K562 (cell line): ENCODE results near the gene CCDC181. TPM values are rescaled to one million over a fixed set of nuclear protein-coding genes. Genes with fewer than 3 reads are reported as not detected.

ENCODE experiments used
- ATF3 ChIP-seq, 2 experiments: fragments of 450-650 bp in 1 of 2; sonication (generic) in 1 of 2; formaldehyde crosslinking in 1 of 2; IDR thresholded peaks in 1 of 2; conservative IDR thresholded peaks in 1 of 2; 2 replicates each; pipeline versions ENCODE4 v1.6.1 to v1.8.1; 2016 to 2023; ENCODE audit warnings: mild to moderate bottlenecking in 2 of 2, moderate library complexity in 2 of 2, inconsistent platforms in 1 of 2, missing genetic modification reagents in 1 of 2
- CBX2 ChIP-seq: fragments of 200-600 bp; sonication (generic); IDR thresholded peaks from one replicate; pipeline ENCODE4 v1.6.1; 2012; ENCODE audit warnings: mild to moderate bottlenecking, low read length, inconsistent platforms; ENCODE audit not compliant: insufficient read depth, poor library complexity, severe bottlenecking
- E4F1 ChIP-seq: fragments of 250-450 bp; sonication (Bioruptor Pico); IDR thresholded peaks from 2 replicates; pipeline ENCODE4 v1.5.0; 2021; ENCODE audit warnings: mild to moderate bottlenecking, borderline replicate concordance
- GTF2E2 ChIP-seq: fragments of 200-800 bp; sonication (Bioruptor generic); IDR thresholded peaks from 2 replicates; pipeline ENCODE4 v1.6.1; 2016; ENCODE audit warnings: missing genetic modification characterization, missing compliant biosample characterization
- HNRNPL ChIP-seq: fragments of 200-400 bp; formaldehyde crosslinking; IDR thresholded peaks from 2 replicates; pipeline ENCODE4 v1.6.1; 2017; ENCODE audit warnings: low read depth, mild to moderate bottlenecking, low read length
- KDM5B ChIP-seq: fragments of 200-600 bp; sonication (generic); IDR thresholded peaks from 2 replicates; pipeline ENCODE4 v1.6.1; 2012; ENCODE audit warnings: low read depth, mild to moderate bottlenecking, moderate library complexity, low read length, control low read depth, inconsistent platforms; ENCODE audit not compliant: insufficient replicate concordance
- L3MBTL2 ChIP-seq: fragments of 450-650 bp; IDR thresholded peaks from 2 replicates; pipeline ENCODE4 v1.6.1; 2016; ENCODE audit warnings: mild to moderate bottlenecking, moderate library complexity
- MAX ChIP-seq: sonication (generic); formaldehyde crosslinking; IDR thresholded peaks from 2 replicates; pipeline ENCODE4 v1.9.0; 2022; ENCODE audit warnings: mild to moderate bottlenecking, missing genetic modification reagents
- MEIS2 ChIP-seq: fragments of 450-650 bp; IDR thresholded peaks from 2 replicates; pipeline ENCODE4 v1.6.1; 2014; ENCODE audit warnings: mild to moderate bottlenecking; ENCODE audit not compliant: partially characterized antibody
- PML ChIP-seq: IDR thresholded peaks from 2 replicates; pipeline ENCODE4 v1.6.1; 2012; ENCODE audit warnings: low read length, inconsistent platforms
- REST ChIP-seq, 2 experiments: fragments of 450-650 bp; formaldehyde crosslinking in 1 of 2; IDR thresholded peaks; 2 replicates each; pipeline versions ENCODE4 v1.4.0 to v1.6.1; 2014 to 2020; ENCODE audit warnings: mild to moderate bottlenecking in 2 of 2, borderline replicate concordance in 1 of 2, low read depth in 1 of 2
- ZBTB8A ChIP-seq: fragments of 450-650 bp; IDR thresholded peaks from 2 replicates; pipeline ENCODE4 v1.6.1; 2018; ENCODE audit warnings: mild to moderate bottlenecking, moderate library complexity; ENCODE audit not compliant: partially characterized antibody
- ZNF217 ChIP-seq: sonication (generic); formaldehyde crosslinking; IDR thresholded peaks from 2 replicates; pipeline ENCODE4 v1.8.0; 2022; ENCODE audit warnings: mild to moderate bottlenecking, missing genetic modification reagents
- ZNF324 ChIP-seq: fragments of 250-450 bp; sonication (Bioruptor Pico); IDR thresholded peaks from 2 replicates; pipeline ENCODE4 v1.4.0; 2020; ENCODE audit warnings: mild to moderate bottlenecking
- polyA plus RNA-seq, 8 experiments: library from polyadenylated mRNA; depleted of rRNA in 4 of 8; stranded (reverse) in 5 of 8; unstranded in 3 of 8; fragments of >200 nt; fragmentation: Nextera tagmentation in 2 of 8; fragmentation: Illumina TruSeq in 1 of 8; extraction: Ambion mirVana in 2 of 8; extraction: Trizol in 1 of 8; gene quantifications; 2 replicates each; pipeline versions ENCODE4 v1.2.1 to v1.2.3, GENCODE V29; 2011 to 2014; ENCODE audit warnings: inconsistent platforms in 1 of 8, missing spikeins in 1 of 8
- total RNA-seq, 7 experiments: library from RNA; depleted of rRNA in 6 of 7; stranded (reverse); fragments of >200 nt in 6 of 7; fragmentation: Illumina TruSeq in 2 of 7; extraction: Trizol in 2 of 7; gene quantifications; 2 replicates each; pipeline versions ENCODE4 v1.2.1 to v1.2.3, GENCODE V29; 2011 to 2021; ENCODE audit warnings: low replicate concordance in 1 of 7

Gene CCDC181
- total and polyA plus RNA-seq, 9 of the 15 experiments (the other 6 are each of a cell fraction or from before 2014, with no cell fraction given), result 0.04 to 0.14 TPM; not detected in 7

- TF ChIP-seq E4F1 (CRISPR knock-in tag), result no peak; the same call in 1 of the 2 replicates
- no peak for TF ChIP-seq ZNF217 (CRISPR knock-in tag)
- peak; percentile 84 for TF ChIP-seq MAX
- TF ChIP-seq ZNF324 (CRISPR knock-in tag), result no peak
- no peak for TF ChIP-seq CBX2
- no peak for TF ChIP-seq MEIS2
- TF ChIP-seq ATF3 (IDR thresholded peaks at IDR 0.05), result peak; percentile 54; the same call in 1 of the 2 replicates
- TF ChIP-seq ATF3 (CRISPR knock-in tag; conservative IDR thresholded peaks at IDR 0.05), result no peak; the same call in 1 of the 2 replicates
- peak; percentile 43 for TF ChIP-seq L3MBTL2
- no peak for TF ChIP-seq REST (IDR thresholded peaks at IDR 0.05; ENCODE audit: borderline replicate concordance)
- TF ChIP-seq REST (CRISPR knock-in tag; IDR thresholded peaks at IDR 0.05; ENCODE audit: low read depth), result no peak
- no peak for TF ChIP-seq HNRNPL
- peak; percentile 62; the same call in 1 of the 2 replicates for TF ChIP-seq PML
- TF ChIP-seq ZBTB8A, result no peak
- peak; percentile 84 for TF ChIP-seq KDM5B
- TF ChIP-seq GTF2E2, result peak; percentile 42; the same call in 1 of the 2 replicates
Measured at GRCh38 chr1:169367686-169368405, 59.4 kb downstream of the CCDC181 start, which contains the start of the genes BLZF1 and NME7 (continued).
